Measurements from ENCODE around the gene OPHN1. TPM values are rescaled to one million over a fixed set of nuclear protein-coding genes. Genes with fewer than 3 reads are reported as not detected.

OPHN1 gene
- total RNA-seq, 2 donors from 2014 or later: 0.06 TPM; not detected in 1

DNA sequence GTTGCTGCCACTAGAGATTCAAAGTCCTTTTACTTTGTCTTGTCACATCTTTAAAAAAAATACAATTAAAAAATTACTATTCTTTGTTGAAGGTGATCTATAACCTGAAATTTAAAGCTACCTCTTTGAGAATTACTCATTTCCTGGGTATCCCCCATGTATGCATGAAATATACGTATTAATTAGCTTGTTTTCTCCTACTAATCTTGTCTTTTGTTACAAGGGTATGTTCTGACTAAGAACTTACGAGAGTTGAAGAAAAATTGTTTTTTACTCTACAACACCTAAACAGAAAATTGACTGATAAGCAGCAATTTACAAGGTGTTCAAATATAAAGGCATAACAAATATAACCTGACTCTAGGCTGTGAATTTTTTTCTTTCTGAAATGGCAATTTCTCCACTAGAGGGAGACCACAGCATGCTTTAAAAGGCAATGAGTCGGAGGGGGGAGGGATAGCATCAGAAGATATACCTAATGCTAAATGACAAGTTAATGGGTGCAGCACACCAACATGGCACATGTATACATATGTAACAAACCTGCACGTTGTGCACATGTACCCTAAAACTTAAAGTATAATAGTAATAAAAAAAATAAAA, 249.6 kb downstream of the OPHN1 start:
- no peaks in the 10 kb centered on the region for H3K36me3 Mint-ChIP-seq
- ATAC-seq (peak in 1 of 2 donors; percentile 49), DNase-seq (ENCODE audit: low spot score in 2 of 2) (peak in 1 of 2 donors; percentile 3)
- H3K9me3 Mint-ChIP-seq: no peaks in the 10 kb centered on the region
- no peak overlapping the region for H3K27ac Mint-ChIP-seq

DNA sequence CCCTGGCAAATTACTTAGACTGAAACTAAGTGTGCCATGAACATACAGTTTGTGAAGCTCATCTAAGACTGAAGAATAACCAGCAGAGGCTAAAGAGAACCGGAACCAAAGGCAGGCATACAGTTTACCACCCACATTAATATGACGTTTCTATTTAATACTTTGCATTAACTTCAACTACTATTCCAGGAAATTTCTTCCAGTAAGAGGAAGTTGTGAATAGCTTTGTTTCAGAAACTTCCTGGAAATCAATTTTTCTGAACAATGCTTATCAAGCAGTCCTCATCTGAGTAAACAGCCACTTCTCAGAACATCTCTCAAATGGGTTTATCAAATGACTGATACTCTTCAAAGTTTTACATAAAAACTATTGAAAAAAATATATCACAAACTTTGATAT, 252.7 kb downstream of the OPHN1 start:
- DNase-seq (ENCODE audit: low spot score in 2 of 2) (no peak), ATAC-seq (no peak)
- Mint-ChIP-seq H3K36me3 (no peaks in the 10 kb centered on the region), H3K9me3 (peaks cover 0 to 4% of the 10 kb centered on the region in 2 donors), H3K27ac (no peak overlapping the region)

GRCh38 chrX:68179355-68179754, 253.9 kb downstream of the OPHN1 start:
- no peak for ATAC-seq
- H3K27ac Mint-ChIP-seq: no peak overlapping the region

DNA sequence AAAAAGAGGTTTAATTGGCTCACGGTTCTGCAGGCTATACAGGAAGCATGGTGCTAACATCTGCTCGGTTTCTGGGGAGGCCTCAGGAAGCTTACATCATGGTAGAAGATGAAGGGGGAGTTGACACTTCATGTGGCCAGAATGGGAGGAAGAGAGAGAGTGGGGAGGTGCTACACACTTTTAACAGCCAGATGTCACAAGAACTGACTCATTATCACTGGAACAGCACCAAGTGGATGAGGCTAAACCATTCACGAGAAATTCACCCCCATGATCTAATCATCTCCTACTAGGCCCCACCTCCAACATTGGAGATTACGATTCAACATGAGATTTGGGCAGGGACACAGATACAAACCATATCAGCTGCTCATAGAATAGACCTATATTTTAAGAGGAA, 255.8 kb downstream of the OPHN1 start:
- H3K27ac Mint-ChIP-seq: no peak overlapping the region
- DNase-seq (ENCODE audit: low spot score in 2 of 2) (no peak), ATAC-seq (no peak)
- peaks cover 0 to 4% of the 10 kb centered on the region in 2 donors for H3K9me3 Mint-ChIP-seq
- H3K36me3 Mint-ChIP-seq: no peaks in the 10 kb centered on the region

More at GRCh38 chrX:68179355-68179754, 253.9 kb downstream of the OPHN1 start:
- Mint-ChIP-seq H3K36me3 (no peaks in the 10 kb centered on the region), H3K9me3 (peaks cover 0 to 4% of the 10 kb centered on the region in 2 donors)
- DNase-seq (ENCODE audit: low spot score in 2 of 2): no peak

GRCh38 chrX:68175562-68175961, 257.7 kb downstream of the OPHN1 start:
- no peak overlapping the region for H3K27ac Mint-ChIP-seq
- no peaks in the 10 kb centered on the region for H3K36me3 Mint-ChIP-seq
- DNase-seq (ENCODE audit: low spot score in 2 of 2): no peak
- no peak for ATAC-seq
- peaks cover 0 to 4% of the 10 kb centered on the region in 2 donors for H3K9me3 Mint-ChIP-seq

DNA sequence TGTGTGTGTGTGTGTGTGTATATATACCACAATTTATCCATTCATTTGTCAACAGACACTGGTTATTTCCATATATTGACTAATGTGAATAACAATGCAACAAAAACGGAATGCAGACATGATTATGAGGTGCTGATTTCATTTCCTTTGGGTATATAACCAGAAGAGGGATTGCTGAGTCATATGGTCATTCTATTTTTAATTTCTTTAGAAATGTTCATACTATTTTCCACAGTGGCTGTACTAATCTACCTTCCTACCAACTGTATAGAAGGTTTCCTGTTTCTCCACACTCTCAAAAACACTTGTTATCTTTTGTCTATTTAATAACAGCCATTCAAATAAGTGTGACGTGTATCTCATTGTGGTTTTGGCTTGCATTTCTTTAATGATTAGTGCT, 269.9 kb downstream of the OPHN1 start:
- Mint-ChIP-seq H3K36me3 (no peaks in the 10 kb centered on the region), H3K27ac (no peak overlapping the region), H3K9me3 (no peaks in the 10 kb centered on the region)
- DNase-seq (ENCODE audit: low spot score in 2 of 2): no peak
- no peak for ATAC-seq

- ATAC-seq (no peak), DNase-seq (ENCODE audit: low spot score in 2 of 2) (no peak)
- Mint-ChIP-seq H3K27ac (no peak overlapping the region), H3K36me3 (no peaks in the 10 kb centered on the region), H3K9me3 (no peaks in the 10 kb centered on the region)
Observed at GRCh38 chrX:68147848-68148247, 285.4 kb downstream of the OPHN1 start.

DNA sequence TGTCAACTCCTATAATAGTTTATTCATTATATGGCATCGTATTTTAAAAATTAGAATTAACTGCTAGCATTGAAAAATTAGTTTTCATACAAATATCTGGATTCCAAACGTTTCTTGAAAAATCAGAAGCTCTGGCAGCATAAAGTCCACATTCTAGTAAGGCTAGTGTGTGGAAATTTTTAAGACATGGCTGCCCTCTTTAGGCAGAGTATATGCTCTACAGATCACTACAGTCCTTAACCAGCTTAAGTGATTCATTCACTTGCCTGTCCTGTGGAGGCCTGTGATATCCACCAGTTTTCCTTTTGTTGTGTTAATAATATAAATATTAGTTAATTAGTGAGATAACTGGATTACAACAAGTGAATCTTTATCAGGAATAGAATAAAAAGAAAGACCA, 287.2 kb downstream of the OPHN1 start:
- DNase-seq (ENCODE audit: low spot score in 2 of 2) (no peak), ATAC-seq (no peak)
- no peaks in the 10 kb centered on the region for H3K9me3 Mint-ChIP-seq
- H3K36me3 Mint-ChIP-seq: no peaks in the 10 kb centered on the region
- no peak overlapping the region for H3K27ac Mint-ChIP-seq

GRCh38 chrX:68139791-68140190, 293.5 kb downstream of the OPHN1 start:
- no peak for ATAC-seq
- DNase-seq (ENCODE audit: low spot score in 2 of 2): no peak
- no peak overlapping the region for H3K27ac Mint-ChIP-seq
- H3K36me3 Mint-ChIP-seq: no peaks in the 10 kb centered on the region
- H3K9me3 Mint-ChIP-seq: no peaks in the 10 kb centered on the region

DNA sequence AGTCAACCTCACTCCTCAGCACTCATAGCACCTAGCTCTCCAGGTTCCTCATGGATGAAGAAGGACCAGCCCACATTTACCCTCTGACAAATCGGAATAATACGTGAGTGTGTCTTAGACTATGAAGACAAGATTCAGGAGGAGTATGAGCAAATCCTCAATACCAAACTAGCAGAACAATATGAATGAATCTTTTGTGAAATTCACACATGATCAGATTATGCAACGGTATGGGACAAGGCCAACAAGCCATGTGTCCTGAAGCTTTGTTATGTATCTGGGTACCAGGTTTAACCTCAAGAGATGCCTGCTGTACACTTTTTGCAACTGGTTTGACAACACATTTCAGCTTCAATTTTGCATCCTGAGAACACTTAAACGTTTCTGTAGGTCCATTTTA, 300.1 kb downstream of the OPHN1 start:
- no peaks in the 10 kb centered on the region for H3K36me3 Mint-ChIP-seq
- ATAC-seq (no peak), DNase-seq (ENCODE audit: low spot score in 2 of 2) (no peak)
- H3K9me3 Mint-ChIP-seq: no peaks in the 10 kb centered on the region
- H3K27ac Mint-ChIP-seq: no peak overlapping the region

GRCh38 chrX:68132749-68133148, 300.5 kb downstream of the OPHN1 start:
- Mint-ChIP-seq H3K27ac (no peak overlapping the region), H3K9me3 (no peaks in the 10 kb centered on the region), H3K36me3 (no peaks in the 10 kb centered on the region)
- DNase-seq (ENCODE audit: low spot score in 2 of 2): no peak
- no peak for ATAC-seq

- Mint-ChIP-seq H3K27ac (no peak overlapping the region), H3K36me3 (no peaks in the 10 kb centered on the region), H3K9me3 (no peaks in the 10 kb centered on the region)
- DNase-seq (ENCODE audit: low spot score in 2 of 2) (no peak), ATAC-seq (no peak)
Observed at GRCh38 chrX:68121835-68122234, 311.5 kb downstream of the OPHN1 start.

- no peaks in the 10 kb centered on the region for H3K36me3 Mint-ChIP-seq
- ATAC-seq: no peak
- no peak for DNase-seq (ENCODE audit: low spot score in 2 of 2)
Observed at GRCh38 chrX:68121371-68121770, 311.9 kb downstream of the OPHN1 start.

GRCh38 chrX:68115371-68115770, 317.9 kb downstream of the OPHN1 start:
- Mint-ChIP-seq H3K27ac (no peak overlapping the region), H3K9me3 (no peaks in the 10 kb centered on the region), H3K36me3 (no peaks in the 10 kb centered on the region)
- ATAC-seq (no peak), DNase-seq (ENCODE audit: low spot score in 2 of 2) (no peak)

More at GRCh38 chrX:68121371-68121770, 311.9 kb downstream of the OPHN1 start:
- Mint-ChIP-seq H3K27ac (no peak overlapping the region), H3K9me3 (no peaks in the 10 kb centered on the region)

DNA sequence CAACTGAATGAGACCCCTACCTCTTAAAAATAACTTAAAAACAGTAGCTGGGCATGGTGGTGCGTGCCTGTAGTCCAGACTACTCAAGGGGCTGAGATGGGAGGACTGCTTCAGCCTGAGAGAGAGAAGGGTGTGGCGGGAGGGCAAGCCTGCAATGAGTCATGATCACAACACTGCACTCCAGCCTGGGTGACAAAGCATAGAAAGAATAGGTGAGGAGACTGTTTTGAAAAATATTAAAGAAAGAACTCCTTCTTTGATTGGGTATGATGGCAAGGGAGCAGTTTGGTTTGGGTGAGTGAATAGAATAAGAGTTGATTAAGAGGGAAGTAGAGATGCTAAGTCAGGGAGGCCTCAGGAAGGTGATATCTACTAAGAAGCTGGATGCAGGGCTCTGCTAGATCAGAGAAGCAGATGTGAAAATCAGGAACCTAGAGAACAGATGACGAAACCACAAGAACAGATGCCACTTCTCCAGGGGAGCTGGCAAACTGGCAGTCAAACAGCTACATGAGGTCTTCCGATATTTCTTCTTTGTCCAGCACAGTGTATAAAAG, 318.6 kb downstream of the OPHN1 start:
- no peaks in the 10 kb centered on the region for H3K9me3 Mint-ChIP-seq
- DNase-seq (ENCODE audit: low spot score in 2 of 2): no peak
- ATAC-seq: no peak
- H3K27ac Mint-ChIP-seq: no peak overlapping the region
- H3K36me3 Mint-ChIP-seq: no peaks in the 10 kb centered on the region

DNA sequence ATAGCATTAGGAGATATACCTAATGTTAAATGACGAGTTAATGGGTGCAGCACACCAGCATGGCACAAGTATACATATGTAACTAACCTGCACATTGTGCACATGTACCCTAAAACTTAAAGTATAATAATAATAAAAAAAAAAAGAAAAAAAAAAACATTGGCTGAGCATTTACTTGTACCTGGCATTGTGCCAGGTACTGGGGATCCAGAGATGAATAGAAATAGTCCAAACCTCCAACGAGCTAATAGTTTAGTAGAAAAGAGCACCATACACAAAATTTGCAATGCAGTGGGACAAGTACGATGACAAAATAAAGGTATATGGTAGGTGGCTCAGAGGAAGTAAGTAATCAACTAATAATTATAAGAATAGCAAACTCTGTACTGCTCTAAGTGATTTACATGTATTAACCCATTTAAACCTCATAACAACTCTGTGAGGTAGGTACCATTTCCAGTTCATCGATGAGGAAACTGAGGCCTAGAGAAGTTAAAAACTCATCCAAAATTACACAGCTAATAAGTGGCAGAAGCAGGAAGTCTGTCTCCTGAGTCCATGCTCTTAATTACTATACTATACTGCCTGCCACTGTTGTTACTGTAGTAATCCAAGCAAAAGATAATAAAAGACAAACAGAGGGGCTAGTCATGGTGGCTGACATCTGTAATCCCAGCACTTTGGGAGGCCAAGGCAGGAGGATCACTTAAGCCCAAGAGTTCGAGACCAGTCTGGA, 319.3 kb downstream of the OPHN1 start:
- ATAC-seq: no peak
- no peak for DNase-seq (ENCODE audit: low spot score in 2 of 2)
- Mint-ChIP-seq H3K36me3 (no peaks in the 10 kb centered on the region), H3K27ac (no peak overlapping the region), H3K9me3 (no peaks in the 10 kb centered on the region)

DNA sequence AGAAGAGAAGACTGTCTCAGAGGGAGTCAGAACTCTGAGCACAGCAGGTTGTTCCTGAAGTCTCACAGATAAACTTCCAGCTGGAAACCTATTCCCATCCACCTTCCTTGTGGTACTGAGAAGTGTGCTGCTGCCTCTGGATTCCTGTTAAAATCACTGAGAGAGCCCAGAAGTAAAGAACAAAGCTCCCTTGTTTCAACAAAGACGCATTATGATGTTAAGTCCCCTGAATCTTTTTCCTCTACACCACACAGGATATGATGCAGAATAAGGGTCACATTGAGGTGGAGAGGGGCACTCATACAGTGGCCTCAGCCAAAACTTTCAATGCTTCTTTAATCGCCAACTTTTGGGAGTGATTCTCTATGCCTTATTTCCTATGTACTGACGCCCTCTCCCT, 321.0 kb downstream of the OPHN1 start:
- H3K27ac Mint-ChIP-seq: no peak overlapping the region
- no peaks in the 10 kb centered on the region for H3K36me3 Mint-ChIP-seq
- ATAC-seq (no peak), DNase-seq (ENCODE audit: low spot score in 2 of 2) (no peak)
- no peaks in the 10 kb centered on the region for H3K9me3 Mint-ChIP-seq

- no peaks in the 10 kb centered on the region for H3K9me3 Mint-ChIP-seq
- no peak for DNase-seq (ENCODE audit: low spot score in 2 of 2)
- no peaks in the 10 kb centered on the region for H3K36me3 Mint-ChIP-seq
- H3K27ac Mint-ChIP-seq: no peak overlapping the region
- ATAC-seq: no peak
Observed at GRCh38 chrX:68109162-68109561, 324.1 kb downstream of the OPHN1 start.
